Fibroblast of lung (primary cell): ENCODE results near the gene SEPHS1.

ENCODE experiments used
- EZH2 ChIP-seq: IDR thresholded peaks from 2 replicates; pipeline ENCODE4 v1.5.1; 2012; ENCODE audit warnings: low read length, control low read depth, mild to moderate bottlenecking; ENCODE audit errors: missing control alignments
- TF ChIP-seq, protein P1 (sequence below), 2 donors: IDR thresholded peaks in 1 of 2; conservative IDR thresholded peaks in 1 of 2; 1 replicate in 1 of 2; 2 replicates in 1 of 2; pipeline ENCODE4 v1.5.1; 2011 to 2012; ENCODE audit warnings: low read length in 2 of 2, control low read depth in 1 of 2, inconsistent platforms in 1 of 2, low read depth in 1 of 2, mild to moderate bottlenecking in 1 of 2

DNA sequence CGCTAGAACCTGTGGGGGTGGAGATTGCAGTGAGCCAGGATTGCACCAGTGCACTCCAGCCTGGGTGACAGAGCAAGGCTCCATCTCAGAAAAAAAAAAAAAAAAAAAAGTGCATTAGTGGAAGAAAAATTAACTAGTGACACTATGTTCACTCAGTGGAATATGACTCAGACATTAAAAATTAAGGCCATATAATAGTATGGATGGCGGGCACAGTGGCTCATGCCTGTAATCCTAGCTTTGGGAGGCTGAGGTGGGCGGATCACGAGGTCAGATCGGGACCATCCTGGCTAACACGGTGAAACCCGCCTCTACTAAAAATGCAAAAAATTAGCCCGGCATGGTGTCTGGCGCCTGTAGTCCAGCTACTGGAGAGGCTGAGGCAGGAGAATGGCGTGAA lies 51.6 kb downstream of the SEPHS1 start:
- TF ChIP-seq, protein P1, sequence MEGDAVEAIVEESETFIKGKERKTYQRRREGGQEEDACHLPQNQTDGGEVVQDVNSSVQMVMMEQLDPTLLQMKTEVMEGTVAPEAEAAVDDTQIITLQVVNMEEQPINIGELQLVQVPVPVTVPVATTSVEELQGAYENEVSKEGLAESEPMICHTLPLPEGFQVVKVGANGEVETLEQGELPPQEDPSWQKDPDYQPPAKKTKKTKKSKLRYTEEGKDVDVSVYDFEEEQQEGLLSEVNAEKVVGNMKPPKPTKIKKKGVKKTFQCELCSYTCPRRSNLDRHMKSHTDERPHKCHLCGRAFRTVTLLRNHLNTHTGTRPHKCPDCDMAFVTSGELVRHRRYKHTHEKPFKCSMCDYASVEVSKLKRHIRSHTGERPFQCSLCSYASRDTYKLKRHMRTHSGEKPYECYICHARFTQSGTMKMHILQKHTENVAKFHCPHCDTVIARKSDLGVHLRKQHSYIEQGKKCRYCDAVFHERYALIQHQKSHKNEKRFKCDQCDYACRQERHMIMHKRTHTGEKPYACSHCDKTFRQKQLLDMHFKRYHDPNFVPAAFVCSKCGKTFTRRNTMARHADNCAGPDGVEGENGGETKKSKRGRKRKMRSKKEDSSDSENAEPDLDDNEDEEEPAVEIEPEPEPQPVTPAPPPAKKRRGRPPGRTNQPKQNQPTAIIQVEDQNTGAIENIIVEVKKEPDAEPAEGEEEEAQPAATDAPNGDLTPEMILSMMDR (conservative IDR thresholded peaks at IDR 0.05 in 1 of 2, IDR thresholded peaks at IDR 0.05 in 1 of 2; ENCODE audit: low read depth in 1 of 2, low read length in 2 of 2), result no peak
- no peak for TF ChIP-seq EZH2
